Endothelial cell of umbilical vein (primary cell): ENCODE results near the gene DLAT. TPM values are rescaled to one million over a fixed set of nuclear protein-coding genes. Genes with fewer than 3 reads are reported as not detected.

Source experiments
- BruUV-seq: library from RNA; stranded (reverse); fragments of 400-500 nt; replicated peaks from 2 replicates; lab custom pipeline; 2021; lab: Mats Ljungman, UMichigan
- CTCF ChIA-PET: fragments of 300-600, 350-600 bp; sonication (Branson Sonifier 250); formaldehyde crosslinking; loops from one replicate; lab custom pipeline; 2021; ENCODE audit warnings: antibody characterized with exemption, inconsistent platforms; lab: Charles Lee
- POLR2A ChIA-PET: fragments of 300-600, 350-600 bp; sonication (Branson Sonifier 250); formaldehyde crosslinking; loops from one replicate; lab custom pipeline; 2021; ENCODE audit warnings: antibody characterized with exemption, inconsistent platforms; lab: Charles Lee
- DNase-seq: peaks from one replicate; pipeline ENCODE4 v3.0.0-alpha.2; 2011; ENCODE audit warnings: low read depth, low spot score
- FAIRE-seq: peaks from 2 replicates; lab custom pipeline; 2011; peaks lifted over from hg19 to GRCh38; lab: Jason Lieb, UNC
- H2AFZ ChIP-seq: 2 replicates; pipeline ENCODE4 v1.6.0; 2012; ENCODE audit warnings: low read depth, low read length, control low read depth, inconsistent platforms
- H3K27ac ChIP-seq: 2 replicates; pipeline ENCODE4 v1.5.1; 2011; ENCODE audit warnings: low read depth, mild to moderate bottlenecking, control low read depth, low read length, moderate library complexity; ENCODE audit not compliant: insufficient read depth
- H3K27me3 ChIP-seq, 2 experiments: 2 replicates each; pipeline versions ENCODE4 v1.6.0 to v1.6.1; 2011; ENCODE audit warnings: low read length in 2 of 2, mixed read lengths in 1 of 2; ENCODE audit not compliant: control insufficient read depth in 2 of 2, insufficient read depth in 2 of 2
- H3K36me3 ChIP-seq, 2 experiments: 2 replicates in 1 of 2; 3 replicates in 1 of 2; pipeline ENCODE4 v1.5.1; 2011; ENCODE audit warnings: low read length in 2 of 2, mild to moderate bottlenecking in 1 of 2, moderate library complexity in 1 of 2; ENCODE audit not compliant: control insufficient read depth in 2 of 2, insufficient read depth in 2 of 2; ENCODE audit errors: extremely low read depth in 1 of 2
- H3K4me1 ChIP-seq: 3 replicates; pipeline ENCODE4 v1.5.1; 2011; ENCODE audit warnings: mild to moderate bottlenecking, low read length; ENCODE audit not compliant: control insufficient read depth, insufficient read depth; ENCODE audit errors: extremely low read depth
- H3K4me2 ChIP-seq: 2 replicates; pipeline ENCODE4 v1.6.1; 2011; ENCODE audit warnings: low read length, control low read depth, mixed read lengths; ENCODE audit not compliant: insufficient read depth
- H3K4me3 ChIP-seq, 3 experiments: fragments of 200-600 bp in 1 of 3; sonication (generic), shearing (Covaris generic) in 1 of 3; replicated peaks in 1 of 3; 2 replicates each; pipeline ENCODE4 v1.5.1; 2011 to 2016; ENCODE audit warnings: control low read depth in 3 of 3, low read length in 3 of 3, mild to moderate bottlenecking in 2 of 3, inconsistent platforms in 1 of 3, low read depth in 1 of 3, moderate library complexity in 1 of 3; ENCODE audit not compliant: insufficient read depth in 1 of 3
- H3K79me2 ChIP-seq: 2 replicates; pipeline ENCODE4 v1.6.0; 2012; ENCODE audit warnings: low read length, inconsistent platforms; ENCODE audit not compliant: control insufficient read depth, insufficient read depth
- H3K9ac ChIP-seq: replicated peaks from 2 replicates; pipeline ENCODE3; 2011; ENCODE audit warnings: low read length, control low read depth; ENCODE audit not compliant: insufficient read depth; ENCODE audit errors: extremely low read depth
- H3K9me1 ChIP-seq: replicated peaks from 3 replicates; pipeline ENCODE4 v1.6.0; 2011; ENCODE audit warnings: mild to moderate bottlenecking, low read length; ENCODE audit not compliant: control insufficient read depth, insufficient read depth; ENCODE audit errors: extremely low read depth
- H3K9me3 ChIP-seq: replicated peaks from 2 replicates; pipeline ENCODE4 v1.5.1; 2012; ENCODE audit warnings: low read length, inconsistent platforms; ENCODE audit not compliant: control insufficient read depth, insufficient read depth
- H4K20me1 ChIP-seq: replicated peaks from 2 replicates; pipeline ENCODE3; 2011; ENCODE audit warnings: mild to moderate bottlenecking, low read length; ENCODE audit not compliant: control insufficient read depth, insufficient read depth; ENCODE audit errors: extremely low read depth
- EZH2 ChIP-seq: IDR thresholded peaks from 2 replicates; pipeline ENCODE4 v1.6.1; 2012; ENCODE audit warnings: borderline replicate concordance, low read depth, mild to moderate bottlenecking, moderate library complexity, low read length, inconsistent platforms; ENCODE audit not compliant: severe bottlenecking
- FOS ChIP-seq: IDR thresholded peaks from 2 replicates; pipeline ENCODE4 v1.6.1; 2011; ENCODE audit warnings: mild to moderate bottlenecking, low read length, moderate library complexity, borderline replicate concordance; ENCODE audit not compliant: insufficient read depth
- GATA2 ChIP-seq: IDR thresholded peaks from 2 replicates; pipeline ENCODE4 v1.7.0; 2011; ENCODE audit warnings: low read depth, mild to moderate bottlenecking, moderate library complexity, mixed read lengths, low read length; ENCODE audit not compliant: insufficient read length, insufficient read depth
- JUN ChIP-seq: IDR thresholded peaks from 2 replicates; pipeline ENCODE4 v1.6.1; 2011; ENCODE audit warnings: borderline replicate concordance, low read depth; ENCODE audit not compliant: insufficient read length, insufficient read depth
- MYC ChIP-seq: IDR thresholded peaks from one replicate; pipeline ENCODE4 v1.6.1; 2011; ENCODE audit warnings: mild to moderate bottlenecking, low read depth, low read length
- POLR2A ChIP-seq: IDR thresholded peaks from 2 replicates; pipeline ENCODE4 v1.6.1; 2012; ENCODE audit warnings: low read depth, mild to moderate bottlenecking, control low read depth, low read length
- dilution Hi-C: fragments of 300-500 bp; cut with MboI; formaldehyde crosslinking; loops from one replicate; pipeline ENCODE4 v1.15.0; 2019; ENCODE audit warnings: low sequenced_read_pairs; ENCODE audit not compliant: extremely low pct_ligation_motif_present
- intact Hi-C: fragments of 100-400 bp; cut with micrococcal nuclease; formaldehyde crosslinking; loops from one replicate; pipeline ENCODE4 v1.10.0; 2022
- polyA plus RNA-seq, 4 experiments: library from polyadenylated mRNA; depleted of rRNA in 3 of 4; stranded (reverse) in 3 of 4; unstranded in 1 of 4; fragments of >200 nt; gene quantifications; 2 replicates each; pipeline versions ENCODE4 v1.2.1 to v1.2.3, GENCODE V29; 2011 to 2012; ENCODE audit warnings: missing spikeins in 1 of 4
- total RNA-seq: library from RNA; stranded (reverse); gene quantifications from 2 replicates; pipeline ENCODE4 v1.2.3, GENCODE V29; 2021

The DLAT gene
- total and polyA plus RNA-seq, 2 donors (not counting 3 experiments of a cell fraction or from before 2014, with no cell fraction given), result 13.3 to 41.3 TPM

DNA sequence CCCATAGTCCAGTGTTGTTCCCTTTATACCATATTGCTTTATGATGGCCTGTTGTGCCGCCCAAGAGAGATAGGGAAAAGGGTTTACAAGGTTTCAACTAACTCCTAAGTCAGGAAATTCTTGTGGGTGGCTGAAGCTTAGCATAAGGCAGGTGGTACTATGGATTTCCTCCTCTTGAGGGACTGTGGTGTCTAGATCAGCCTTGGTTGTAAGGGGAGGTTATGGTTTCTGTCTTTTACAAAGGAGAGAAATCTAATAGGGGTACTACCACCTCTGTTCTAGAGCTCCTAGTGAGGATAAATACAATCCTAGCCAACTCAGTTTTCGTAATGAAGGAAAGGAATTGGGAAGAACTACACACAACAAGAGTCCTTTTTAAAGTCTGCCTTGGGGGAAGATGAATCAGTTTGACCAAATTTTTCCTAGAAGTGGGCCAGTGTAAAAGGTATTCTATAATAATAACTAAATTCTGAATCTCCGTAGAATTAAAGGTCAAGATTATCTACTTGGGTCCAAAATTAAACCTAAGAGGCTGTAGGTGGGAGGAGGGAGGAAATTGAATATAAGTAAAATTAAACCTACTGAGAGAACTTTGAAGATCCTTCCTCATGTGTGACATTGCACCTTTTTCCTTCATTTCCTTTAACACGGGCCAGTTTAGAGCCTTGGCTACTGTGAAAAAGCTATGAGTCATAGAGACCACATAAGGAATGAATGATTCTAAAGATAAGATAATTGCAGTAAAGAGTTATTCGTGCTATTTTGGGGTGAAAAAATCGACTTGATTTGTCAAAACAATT lies 17.2 kb downstream of the DLAT start:
- peak overlapping the region; percentile 2 for H3K27ac ChIP-seq
- intact Hi-C loops, result no loop called here

DNA sequence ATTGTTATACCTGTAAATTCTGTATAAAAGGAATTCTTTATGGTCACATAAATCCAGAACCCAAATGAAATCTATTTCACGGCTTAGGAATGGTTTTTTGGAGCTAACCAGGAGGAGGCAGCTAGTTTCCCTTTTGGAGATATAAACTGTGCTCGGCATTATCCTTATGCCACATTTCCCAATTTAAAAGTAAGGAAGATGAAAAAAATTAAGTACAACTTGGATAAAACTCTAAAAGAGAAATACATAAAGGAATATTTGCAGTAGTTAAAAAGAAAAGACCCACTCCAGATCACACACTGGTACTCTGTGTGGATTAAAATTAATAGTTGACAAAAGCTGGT lies 17.7 kb downstream of the DLAT start:
- peak overlapping the region; percentile 7 for H3K27ac ChIP-seq
- no peaks in the 10 kb centered on the region for H3K9me3 ChIP-seq
- no peaks in the 10 kb centered on the region for H3K9me1 ChIP-seq
- peak overlapping the region; percentile 12 for H3K4me2 ChIP-seq
- no peaks in the 10 kb centered on the region for H4K20me1 ChIP-seq
- no peaks in the 10 kb centered on the region for H3K27me3 ChIP-seq
- H3K36me3 ChIP-seq, result peaks cover 6 to 12% of the 10 kb centered on the region in 2 experiments
- H3K4me1 ChIP-seq, result peaks cover 14% of the 10 kb centered on the region
- peaks cover 2% of the 10 kb centered on the region for H3K79me2 ChIP-seq
- CTCF ChIA-PET, result interaction anchor here (1.0 to 1.5 kb wide), 4 partner anchors 11 to 39 kb away, joined by 3 to 5 read pairs (median 4); no protein-coding TSS in a partner anchor
- FAIRE-seq, result no peak
- POLR2A ChIA-PET, result no interaction called here
- H2AFZ ChIP-seq, result no peak overlapping the region
- TF ChIP-seq MYC (no peak), POLR2A (no peak)
- no peak overlapping the region for H3K9ac ChIP-seq
- dilution Hi-C loops, result no loop called here
- no peak for DNase-seq
- H3K4me3 ChIP-seq, result no peak overlapping the region
- BruUV-seq, result no TSS peak
- intact Hi-C loops, result no loop called here

More for the DNA sequence above, 17.2 kb downstream of the DLAT start:
- H3K9ac ChIP-seq, result no peak overlapping the region
- no peaks in the 10 kb centered on the region for H3K27me3 ChIP-seq
- peak; percentile 90 for FAIRE-seq
- H3K4me3 ChIP-seq, result no peak overlapping the region
- DNase-seq, result peak; percentile 67
- H2AFZ ChIP-seq, result no peak overlapping the region
- peaks cover 14% of the 10 kb centered on the region for H3K4me1 ChIP-seq
- H3K4me2 ChIP-seq, result peak overlapping the region; percentile 12
- no TSS peak for BruUV-seq
- ChIA-PET POLR2A (no interaction called here), CTCF (interaction anchor here (1.0 to 1.5 kb wide), 4 partner anchors 12 to 40 kb away, joined by 3 to 5 read pairs (median 4); no protein-coding TSS in a partner anchor)
- dilution Hi-C loops, result no loop called here
- H3K79me2 ChIP-seq, result peaks cover 2% of the 10 kb centered on the region
- H3K9me3 ChIP-seq, result no peaks in the 10 kb centered on the region
- no peaks in the 10 kb centered on the region for H3K9me1 ChIP-seq
- H4K20me1 ChIP-seq, result no peaks in the 10 kb centered on the region
- TF ChIP-seq EZH2 (no peak), GATA2 (peak; percentile 71), MYC (no peak), JUN (peak; percentile 65), FOS (peak; percentile 69)
- peaks cover 7 to 15% of the 10 kb centered on the region in 2 experiments for H3K36me3 ChIP-seq
